Measurements from ENCODE around the gene PLCL2.

- TF ChIP-seq POLR2AphosphoS5 (IDR thresholded peaks at IDR 0.05) (no peak), CTCF (IDR thresholded peaks at IDR 0.05 in 8 of 11, conservative IDR thresholded peaks at IDR 0.05 in 3 of 11) (no peak)
These were observed 121.5 kb downstream of the PLCL2 start for GRCh38 chr3:17006132-17006852.

Measured in spleen (tissue), 7 donors.